ENCODE measurements around the gene EP400.

DNA sequence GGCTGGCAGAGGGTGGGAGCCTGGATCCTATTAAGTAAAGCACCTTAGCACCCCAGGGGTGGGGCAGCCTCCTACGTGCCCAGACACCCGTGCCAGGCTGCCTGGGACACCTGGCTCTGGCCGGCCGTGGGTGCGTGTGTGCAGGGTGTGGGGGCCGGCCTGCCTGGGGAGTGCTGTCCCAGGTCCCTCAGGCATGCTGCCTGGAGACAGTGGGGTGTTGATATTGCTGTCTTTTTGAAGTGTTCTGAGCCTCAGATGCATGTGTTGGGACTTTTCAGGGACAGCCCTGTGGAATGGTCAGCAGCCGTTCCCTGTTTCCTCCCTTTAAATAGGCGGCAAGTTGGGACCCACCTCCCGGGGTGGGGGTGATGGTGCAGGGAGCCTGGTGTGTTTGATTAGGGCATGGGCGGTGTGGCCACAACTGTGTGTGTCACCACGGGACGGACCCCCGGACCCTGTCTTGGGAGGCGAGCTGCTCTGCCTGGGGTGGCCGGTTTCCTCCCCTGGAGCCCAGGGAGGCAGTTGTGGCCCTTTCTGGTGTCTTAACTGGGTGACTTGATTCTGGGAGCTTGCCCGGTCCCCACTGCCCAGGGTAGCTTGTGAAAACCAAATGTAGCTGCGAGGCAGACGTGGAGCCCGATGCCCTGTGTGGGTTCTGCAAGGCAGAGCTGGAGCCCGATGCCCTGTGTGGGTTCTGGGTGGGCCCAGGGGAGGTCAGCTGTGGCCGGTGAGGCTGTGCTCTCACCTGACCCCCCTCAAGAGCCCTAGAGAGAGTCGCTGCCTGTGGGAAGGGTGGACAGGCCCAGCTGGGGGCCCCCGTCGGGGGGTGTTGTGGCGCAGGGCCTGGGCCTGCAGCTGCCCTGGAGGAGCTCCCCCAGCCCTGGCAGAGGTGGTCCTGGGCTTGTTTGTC is 47.2 kb upstream of the EP400 start:
- TF ChIP-seq POLR2AphosphoS5 (IDR thresholded peaks at IDR 0.05; ENCODE audit: borderline replicate concordance, low read depth, low read length) (no peak), EZH2 (IDR thresholded peaks at IDR 0.05) (no peak), FOXP2 (optimal IDR thresholded peaks at IDR 0.05; ENCODE audit: control extremely low read depth, extremely low read length, insufficient read depth) (no peak)

Measured in SK-N-MC (cell line).